ENCODE measurements around the gene TXNDC11.

GRCh38 chr16:11671271-11671670 is 71.4 kb downstream of the TXNDC11 start:
- TF ChIP-seq POLR2A (IDR thresholded peaks at IDR 0.05): no peak
- TF ChIP-seq, protein P1, sequence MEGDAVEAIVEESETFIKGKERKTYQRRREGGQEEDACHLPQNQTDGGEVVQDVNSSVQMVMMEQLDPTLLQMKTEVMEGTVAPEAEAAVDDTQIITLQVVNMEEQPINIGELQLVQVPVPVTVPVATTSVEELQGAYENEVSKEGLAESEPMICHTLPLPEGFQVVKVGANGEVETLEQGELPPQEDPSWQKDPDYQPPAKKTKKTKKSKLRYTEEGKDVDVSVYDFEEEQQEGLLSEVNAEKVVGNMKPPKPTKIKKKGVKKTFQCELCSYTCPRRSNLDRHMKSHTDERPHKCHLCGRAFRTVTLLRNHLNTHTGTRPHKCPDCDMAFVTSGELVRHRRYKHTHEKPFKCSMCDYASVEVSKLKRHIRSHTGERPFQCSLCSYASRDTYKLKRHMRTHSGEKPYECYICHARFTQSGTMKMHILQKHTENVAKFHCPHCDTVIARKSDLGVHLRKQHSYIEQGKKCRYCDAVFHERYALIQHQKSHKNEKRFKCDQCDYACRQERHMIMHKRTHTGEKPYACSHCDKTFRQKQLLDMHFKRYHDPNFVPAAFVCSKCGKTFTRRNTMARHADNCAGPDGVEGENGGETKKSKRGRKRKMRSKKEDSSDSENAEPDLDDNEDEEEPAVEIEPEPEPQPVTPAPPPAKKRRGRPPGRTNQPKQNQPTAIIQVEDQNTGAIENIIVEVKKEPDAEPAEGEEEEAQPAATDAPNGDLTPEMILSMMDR (IDR thresholded peaks at IDR 0.05): no peak
